HG02938 (cell line): ENCODE measurements around the gene ATXN1.
"Not testable (repeated sequence)": the region's sequence is repeated elsewhere in the genome, so short reads cannot be mapped to it uniquely, and the experiment has no call there.

ENCODE experiments used
- ATAC-seq: cut with Tn5 transposase; IDR thresholded peaks from one replicate; pipeline ENCODE4 v1.9.1; 2021; ENCODE audit warnings: mild to moderate bottlenecking, moderate library complexity; ENCODE audit not compliant: unreplicated experiment

The ATXN1 gene

DNA sequence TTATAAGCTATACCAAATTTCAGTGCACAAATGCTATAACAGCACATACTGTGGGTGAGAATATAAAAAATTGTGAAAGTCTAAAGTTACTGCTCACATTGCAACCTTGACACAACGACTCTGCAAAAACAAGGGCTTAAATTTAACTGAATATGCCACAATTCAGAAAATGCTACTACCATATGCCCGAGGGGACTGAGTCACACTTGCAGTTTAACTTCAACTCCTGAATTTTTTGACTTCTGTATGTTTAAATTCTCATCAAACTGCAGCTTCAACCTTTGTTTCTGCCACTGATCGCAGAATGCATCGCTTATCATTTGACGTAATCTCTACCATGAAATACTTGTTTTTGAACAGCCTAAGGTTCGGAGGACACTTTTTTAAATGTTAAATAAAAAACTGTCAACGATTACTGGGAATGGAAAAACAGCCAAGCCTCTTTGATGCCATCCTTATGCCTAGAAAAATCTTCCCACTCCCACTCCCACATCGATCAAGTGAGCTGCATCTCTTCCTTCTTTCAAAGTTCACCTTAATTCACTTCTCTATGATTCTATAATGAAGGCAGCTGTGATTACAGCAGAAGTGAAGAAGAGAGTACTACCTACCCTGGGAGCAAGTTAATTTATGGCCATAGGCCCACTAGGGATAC lies 136.5 kb downstream of the ATXN1 start:
- no peak for ATAC-seq

- ATAC-seq, result no peak
Measured at GRCh38 chr6:16623731-16624130, 137.5 kb downstream of the ATXN1 start.

DNA sequence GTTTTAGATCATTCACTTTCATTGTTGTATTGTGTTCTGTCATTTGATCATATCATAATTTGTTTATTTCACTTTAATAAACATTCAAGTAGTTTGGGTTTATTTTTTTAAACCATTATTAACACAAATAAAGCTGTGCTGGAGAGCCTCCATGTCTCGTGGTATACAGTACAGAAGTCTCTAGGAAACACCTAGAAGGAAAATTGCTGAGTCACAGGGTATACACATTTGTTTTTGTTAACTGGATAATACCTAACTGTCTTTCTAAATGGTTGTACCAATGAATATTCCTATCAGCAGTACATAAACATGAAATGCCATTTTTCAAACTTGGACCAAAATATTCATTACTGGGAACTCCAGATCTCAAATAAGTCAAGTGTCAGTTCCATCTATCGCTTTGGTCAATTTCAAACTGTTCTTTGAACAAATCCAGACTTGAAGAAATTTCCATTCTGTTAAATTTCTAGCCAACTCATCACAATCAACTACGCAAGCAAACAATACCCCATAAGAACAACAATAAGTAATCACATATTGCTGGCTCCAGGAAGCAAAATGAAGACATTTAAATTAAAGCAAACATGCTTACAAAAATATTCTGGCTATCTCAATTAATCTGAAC lies 138.1 kb downstream of the ATXN1 start:
- no peak for ATAC-seq

DNA sequence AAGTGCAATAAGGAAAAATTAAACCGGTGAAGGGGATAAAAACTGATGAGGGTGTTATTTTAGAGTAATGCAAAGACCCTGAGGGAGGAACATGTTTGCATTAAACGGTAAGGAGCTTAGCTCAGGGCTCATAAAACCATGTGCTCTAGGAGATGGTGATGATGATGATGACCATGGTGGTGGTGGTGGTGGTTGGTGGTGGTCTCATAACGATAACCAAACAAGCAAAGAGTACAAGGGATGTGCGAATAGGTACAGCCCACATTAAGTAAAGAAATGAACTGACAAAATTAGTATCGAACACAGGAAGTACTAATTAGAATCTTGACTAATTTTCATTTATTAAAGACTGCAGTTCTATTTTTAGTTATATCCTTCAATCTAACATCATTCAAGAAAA lies 139.1 kb downstream of the ATXN1 start:
- ATAC-seq, result no peak

DNA sequence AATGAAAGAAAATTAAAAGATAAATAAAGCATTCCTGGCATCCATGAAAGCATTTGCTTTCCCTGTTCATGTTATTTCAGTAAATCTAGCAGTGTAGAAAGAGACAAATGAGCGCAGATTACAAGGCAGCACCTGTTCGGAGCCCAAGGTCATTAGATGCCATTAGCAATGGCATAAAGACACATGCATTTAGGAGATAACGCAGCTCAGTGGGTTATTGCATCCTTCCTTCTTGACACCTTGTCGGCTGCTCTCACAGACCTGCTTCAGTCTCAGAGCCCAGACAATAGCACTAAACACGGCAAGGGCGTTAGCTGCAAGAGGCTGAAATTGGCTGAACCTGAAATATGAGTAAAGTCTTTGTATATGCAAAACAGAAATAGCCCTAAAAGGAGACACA lies 140.3 kb downstream of the ATXN1 start:
- no peak for ATAC-seq

DNA sequence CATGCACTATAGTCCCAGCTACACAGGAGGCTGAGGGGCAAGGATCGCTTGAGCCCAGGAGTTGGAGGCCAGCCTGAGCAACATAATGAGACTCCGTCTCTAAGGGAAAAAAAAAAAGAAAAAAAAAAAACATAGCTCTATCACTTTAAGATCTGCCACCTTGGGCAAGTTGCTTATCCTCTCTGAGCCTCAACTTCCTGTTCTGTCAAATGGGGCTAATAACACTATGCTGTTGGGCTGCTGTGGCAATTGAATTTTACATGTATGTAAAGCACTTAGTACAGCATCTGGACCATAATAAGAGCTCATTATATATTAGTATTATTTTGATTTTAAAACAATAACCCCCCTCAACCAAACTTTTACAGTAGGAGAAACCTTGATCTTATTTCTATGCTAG lies 141.5 kb downstream of the ATXN1 start:
- no peak for ATAC-seq

DNA sequence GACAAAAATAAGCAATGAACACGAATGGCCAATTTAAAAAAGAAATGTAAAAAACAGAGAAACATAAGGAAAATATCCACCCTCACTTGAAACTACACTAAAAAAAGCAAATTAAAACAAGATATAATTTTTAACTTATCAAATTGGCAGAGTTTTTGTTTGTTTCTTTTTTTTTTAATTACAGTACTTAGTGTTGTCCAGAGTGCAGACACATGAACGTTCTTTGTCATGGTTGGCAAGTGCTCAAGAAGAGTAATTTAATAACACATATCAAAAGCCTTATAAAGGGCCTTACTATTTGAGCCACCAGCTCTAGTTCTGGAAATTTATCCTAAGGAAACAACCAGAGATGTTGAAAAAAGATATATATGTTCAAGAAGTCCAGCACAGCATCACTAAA lies 142.3 kb downstream of the ATXN1 start:
- ATAC-seq, result no peak

DNA sequence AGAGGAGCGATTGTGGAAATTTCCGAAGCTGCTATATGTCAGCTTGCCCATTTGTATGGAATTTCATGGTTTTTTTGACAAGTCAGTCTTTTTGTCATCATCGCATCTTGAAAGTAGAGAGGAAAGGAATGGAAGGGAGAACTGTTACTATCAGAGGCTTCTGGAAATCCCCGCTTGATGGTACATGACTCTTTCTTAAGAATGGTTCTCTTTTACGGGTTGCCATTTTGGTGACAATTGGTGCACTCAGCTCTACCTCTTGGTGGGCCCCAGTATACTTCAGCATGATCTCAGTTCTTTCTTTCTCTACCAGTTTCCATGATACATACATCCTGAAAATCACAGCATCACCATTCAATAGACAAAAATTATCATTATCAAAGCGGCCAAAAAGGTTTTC lies 146.0 kb downstream of the ATXN1 start:
- ATAC-seq, result not testable (repeated sequence)

GRCh38 chr6:16614143-16614542 lies 147.1 kb downstream of the ATXN1 start:
- not testable (repeated sequence) for ATAC-seq

GRCh38 chr6:16613504-16613903 lies 147.8 kb downstream of the ATXN1 start:
- not testable (repeated sequence) for ATAC-seq

- no peak for ATAC-seq
Measured at GRCh38 chr6:16608444-16608843, 152.8 kb downstream of the ATXN1 start.

- ATAC-seq, result peak; percentile 84
Measured at GRCh38 chr6:16602035-16602434, 159.2 kb downstream of the ATXN1 start.

DNA sequence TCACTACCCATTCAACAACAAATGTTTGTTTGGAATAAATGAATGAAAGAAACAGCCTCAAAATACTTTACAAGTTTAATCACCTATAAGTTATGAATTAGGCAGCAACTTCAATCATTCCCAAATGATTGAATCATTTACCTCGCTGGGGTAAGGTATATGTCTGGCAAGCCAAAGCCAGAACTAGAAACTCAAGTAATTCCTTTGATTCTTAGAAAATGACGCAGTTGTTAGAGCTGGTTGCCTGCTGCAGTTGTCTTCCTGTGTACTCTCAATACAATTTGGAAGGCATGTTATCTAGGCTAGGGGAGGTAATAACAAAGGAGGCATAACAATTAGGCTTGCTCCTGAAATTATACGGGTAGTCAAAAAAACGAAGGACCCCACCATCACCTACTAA lies 160.6 kb downstream of the ATXN1 start:
- ATAC-seq, result no peak

GRCh38 chr6:16600026-16600425 lies 161.2 kb downstream of the ATXN1 start:
- no peak for ATAC-seq

GRCh38 chr6:16596616-16597331 lies 164.5 kb downstream of the ATXN1 start:
- no peak for ATAC-seq

DNA sequence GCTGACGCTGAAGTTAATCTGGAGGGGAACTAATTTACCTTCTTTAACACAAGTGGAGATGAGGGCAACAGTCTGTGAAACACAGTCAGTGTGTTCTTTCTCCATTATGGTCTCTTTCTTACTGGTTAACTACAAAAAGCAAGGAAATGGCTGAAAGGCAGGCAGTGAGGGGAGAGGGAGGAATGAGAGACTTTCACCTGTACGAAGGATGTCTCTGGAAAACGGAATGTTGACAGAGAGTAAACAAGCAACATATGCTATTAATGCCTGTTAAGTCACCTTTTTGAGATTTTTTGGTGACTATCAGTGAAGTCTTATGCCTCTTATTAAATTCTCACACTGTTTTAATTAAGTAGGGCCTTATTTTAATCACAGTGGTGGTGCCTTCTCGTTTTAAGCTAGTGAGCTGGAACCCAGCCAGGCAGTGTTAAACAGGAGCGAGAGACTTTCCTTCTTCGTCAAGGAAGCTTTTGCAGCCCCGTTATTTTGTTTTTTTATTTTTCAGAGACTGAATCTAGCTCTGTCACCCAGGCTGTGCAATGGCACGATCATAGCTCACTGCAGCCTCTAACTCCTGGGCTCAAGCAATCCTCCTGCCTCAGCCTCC lies 165.6 kb downstream of the ATXN1 start:
- no peak for ATAC-seq

DNA sequence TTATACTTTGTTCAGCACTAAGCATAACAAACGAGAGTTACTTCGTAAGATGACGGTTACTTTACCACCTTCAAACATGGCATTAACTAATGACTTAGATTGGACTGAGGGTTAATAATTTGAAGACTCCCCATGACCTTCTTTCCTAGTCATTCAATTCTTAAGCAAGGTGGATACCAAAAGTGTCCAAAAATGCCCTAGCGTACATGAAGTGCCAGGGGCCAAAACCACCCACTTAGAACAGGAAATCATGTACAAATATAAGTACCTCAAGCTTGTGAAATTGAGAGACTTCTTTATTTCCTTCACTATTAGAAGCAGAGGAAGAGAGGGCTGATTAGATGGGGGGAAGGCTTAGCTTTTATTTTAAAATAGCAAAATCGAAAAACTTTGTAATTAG lies 166.4 kb downstream of the ATXN1 start:
- ATAC-seq, result no peak

DNA sequence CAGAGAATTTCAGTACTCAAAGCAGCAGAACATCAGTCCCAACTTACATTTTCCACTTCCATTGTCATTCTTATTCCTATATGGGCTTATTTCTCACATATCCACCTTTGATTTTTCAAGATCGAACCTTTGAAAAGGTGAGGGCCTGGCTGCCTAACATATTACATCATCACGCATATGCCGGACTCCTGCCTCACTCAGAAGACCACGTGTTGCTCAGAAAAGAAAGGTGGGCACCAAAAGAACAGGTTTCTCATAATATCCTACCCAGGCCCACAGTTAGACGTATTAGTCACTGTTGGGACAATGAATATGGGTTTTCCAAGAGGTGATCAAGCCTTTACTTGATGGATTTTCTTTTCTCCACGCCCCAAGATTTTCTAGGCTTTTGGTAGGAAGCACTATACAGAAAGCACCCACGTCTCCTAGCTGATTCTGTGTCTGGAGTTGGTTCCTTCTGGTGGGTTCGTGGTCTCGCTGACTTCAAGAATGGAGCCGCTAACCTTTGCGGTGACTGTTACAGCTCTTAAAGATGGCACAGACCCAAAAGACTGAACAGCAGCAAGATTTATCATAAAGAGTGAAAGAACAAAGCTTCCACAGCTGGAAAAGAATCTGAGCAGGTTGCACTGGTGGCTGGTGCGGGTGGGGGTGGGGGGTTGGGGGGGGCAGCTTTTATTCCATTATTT lies 168.9 kb downstream of the ATXN1 start:
- peak; percentile 7 for ATAC-seq

- peak; percentile 75 for ATAC-seq
Measured at GRCh38 chr6:16591396-16592222, 169.7 kb downstream of the ATXN1 start.

DNA sequence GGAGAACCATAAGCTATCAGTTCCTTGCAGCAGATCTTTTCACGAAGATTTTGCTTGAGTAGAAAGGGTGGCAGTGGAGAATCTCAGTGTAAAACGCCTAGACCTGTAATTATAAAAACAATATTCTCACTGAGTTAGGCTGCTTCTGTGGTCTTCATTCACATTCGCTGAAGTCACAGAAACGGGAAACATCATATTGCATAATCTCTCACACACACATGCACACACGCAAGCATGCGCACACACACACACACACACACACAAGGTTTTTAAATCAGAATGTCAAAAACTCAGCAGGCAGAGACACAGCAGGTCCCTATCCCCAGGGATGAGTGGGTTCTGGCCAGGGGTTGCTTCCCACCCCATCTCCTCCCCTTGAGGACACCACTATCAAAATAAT lies 175.5 kb downstream of the ATXN1 start:
- no peak for ATAC-seq
